Measurements from ENCODE around the gene DCST2. TPM values are rescaled to one million over a fixed set of nuclear protein-coding genes. Genes with fewer than 3 reads are reported as not detected.

The DCST2 gene
- total and polyA plus RNA-seq, 9 of the 15 experiments (the other 6 are each of a cell fraction or from before 2014, with no cell fraction given): 0.09 to 0.49 (median 0.11) TPM; not detected in 3

DNA sequence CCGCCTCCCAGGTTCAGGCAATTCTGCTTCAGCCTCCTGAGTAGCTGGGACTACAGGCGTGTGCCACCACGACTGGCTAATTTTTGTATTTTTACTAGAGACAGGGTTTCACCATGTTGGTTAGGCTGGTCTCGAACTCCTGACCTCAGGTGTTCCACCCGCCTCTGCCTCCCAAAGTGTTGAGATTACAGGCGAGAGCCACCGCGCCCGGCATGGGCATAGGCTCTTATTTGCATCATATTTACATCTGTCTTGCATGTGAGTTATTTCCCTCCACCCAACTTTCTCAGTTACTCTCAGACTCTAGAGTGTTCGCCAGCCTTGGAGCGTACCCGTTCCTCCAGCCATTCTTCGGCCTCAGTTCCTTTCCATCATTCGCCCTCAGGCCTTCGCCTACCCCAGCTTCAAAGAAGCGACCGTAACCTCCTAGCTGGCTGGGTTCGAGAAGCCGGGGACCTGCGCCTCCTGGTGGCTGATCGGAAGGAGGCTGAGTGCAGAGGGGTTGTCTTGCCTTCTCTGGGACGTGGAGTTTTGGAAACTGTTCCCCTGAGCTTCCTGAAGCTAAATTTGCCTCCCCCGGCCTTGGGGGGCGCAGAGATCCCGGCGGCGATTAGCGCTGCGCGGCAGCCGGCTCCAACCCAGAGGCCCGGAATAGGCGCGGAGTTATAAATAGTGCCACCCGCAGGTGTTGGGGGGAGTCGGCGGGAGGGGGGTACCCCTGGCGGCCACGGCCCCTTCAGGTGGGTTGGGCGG is 34.6 kb downstream of the DCST2 start (continued):
- TF ChIP-seq, protein P1, sequence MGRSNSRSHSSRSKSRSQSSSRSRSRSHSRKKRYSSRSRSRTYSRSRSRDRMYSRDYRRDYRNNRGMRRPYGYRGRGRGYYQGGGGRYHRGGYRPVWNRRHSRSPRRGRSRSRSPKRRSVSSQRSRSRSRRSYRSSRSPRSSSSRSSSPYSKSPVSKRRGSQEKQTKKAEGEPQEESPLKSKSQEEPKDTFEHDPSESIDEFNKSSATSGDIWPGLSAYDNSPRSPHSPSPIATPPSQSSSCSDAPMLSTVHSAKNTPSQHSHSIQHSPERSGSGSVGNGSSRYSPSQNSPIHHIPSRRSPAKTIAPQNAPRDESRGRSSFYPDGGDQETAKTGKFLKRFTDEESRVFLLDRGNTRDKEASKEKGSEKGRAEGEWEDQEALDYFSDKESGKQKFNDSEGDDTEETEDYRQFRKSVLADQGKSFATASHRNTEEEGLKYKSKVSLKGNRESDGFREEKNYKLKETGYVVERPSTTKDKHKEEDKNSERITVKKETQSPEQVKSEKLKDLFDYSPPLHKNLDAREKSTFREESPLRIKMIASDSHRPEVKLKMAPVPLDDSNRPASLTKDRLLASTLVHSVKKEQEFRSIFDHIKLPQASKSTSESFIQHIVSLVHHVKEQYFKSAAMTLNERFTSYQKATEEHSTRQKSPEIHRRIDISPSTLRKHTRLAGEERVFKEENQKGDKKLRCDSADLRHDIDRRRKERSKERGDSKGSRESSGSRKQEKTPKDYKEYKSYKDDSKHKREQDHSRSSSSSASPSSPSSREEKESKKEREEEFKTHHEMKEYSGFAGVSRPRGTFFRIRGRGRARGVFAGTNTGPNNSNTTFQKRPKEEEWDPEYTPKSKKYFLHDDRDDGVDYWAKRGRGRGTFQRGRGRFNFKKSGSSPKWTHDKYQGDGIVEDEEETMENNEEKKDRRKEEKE (IDR thresholded peaks at IDR 0.05; ENCODE audit: borderline replicate concordance in 1 of 2, control insufficient read depth in 1 of 2, low read depth in 2 of 2, low read length in 1 of 2): 0 out of 4 replicates have a peak, but pooled peaks of 1 of the 2 experiments have one; percentile 66
- TF ChIP-seq HDAC6 (IDR thresholded peaks at IDR 0.05; ENCODE audit: low read depth, low read length): no peak
- no peak for TF ChIP-seq ZNF778 (CRISPR knock-in tag; IDR thresholded peaks at IDR 0.05)
- no peak for TF ChIP-seq ZNF507 (tag; conservative IDR thresholded peaks at IDR 0.05)
- peak; percentile 73 for TF ChIP-seq GATA2 (CRISPR knock-in tag; IDR thresholded peaks at IDR 0.05)
- TF ChIP-seq HLTF (IDR thresholded peaks at IDR 0.05): no peak
- TF ChIP-seq ZNF76 (CRISPR knock-in tag; IDR thresholded peaks at IDR 0.05; ENCODE audit: borderline replicate concordance): no peak
- TF ChIP-seq, protein P2, sequence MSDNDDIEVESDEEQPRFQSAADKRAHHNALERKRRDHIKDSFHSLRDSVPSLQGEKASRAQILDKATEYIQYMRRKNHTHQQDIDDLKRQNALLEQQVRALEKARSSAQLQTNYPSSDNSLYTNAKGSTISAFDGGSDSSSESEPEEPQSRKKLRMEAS (CRISPR knock-in tag; IDR thresholded peaks at IDR 0.05): no peak
- TF ChIP-seq ZNF316 (IDR thresholded peaks at IDR 0.05): no peak
- no peak for TF ChIP-seq LARP7 (IDR thresholded peaks at IDR 0.05)
- no peak for TF ChIP-seq RBM14 (IDR thresholded peaks at IDR 0.05; ENCODE audit: borderline replicate concordance, insufficient read depth, low read depth, low read length)
- TF ChIP-seq EHMT2 (IDR thresholded peaks at IDR 0.05): no peak
- no peak; the same call in 1 of the 2 replicates for TF ChIP-seq GABPA (tag; conservative IDR thresholded peaks at IDR 0.05; ENCODE audit: low read depth)
- TF ChIP-seq, protein P3, sequence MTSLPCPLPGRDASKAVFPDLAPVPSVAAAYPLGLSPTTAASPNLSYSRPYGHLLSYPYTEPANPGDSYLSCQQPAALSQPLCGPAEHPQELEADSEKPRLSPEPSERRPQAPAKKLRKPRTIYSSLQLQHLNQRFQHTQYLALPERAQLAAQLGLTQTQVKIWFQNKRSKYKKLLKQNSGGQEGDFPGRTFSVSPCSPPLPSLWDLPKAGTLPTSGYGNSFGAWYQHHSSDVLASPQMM (CRISPR knock-in tag; IDR thresholded peaks at IDR 0.05): no peak
- no peak for TF ChIP-seq ZKSCAN8 (CRISPR knock-in tag; IDR thresholded peaks at IDR 0.05)
- TF ChIP-seq FOXJ2 (tag; IDR thresholded peaks at IDR 0.05): no peak
- TF ChIP-seq, protein P4, sequence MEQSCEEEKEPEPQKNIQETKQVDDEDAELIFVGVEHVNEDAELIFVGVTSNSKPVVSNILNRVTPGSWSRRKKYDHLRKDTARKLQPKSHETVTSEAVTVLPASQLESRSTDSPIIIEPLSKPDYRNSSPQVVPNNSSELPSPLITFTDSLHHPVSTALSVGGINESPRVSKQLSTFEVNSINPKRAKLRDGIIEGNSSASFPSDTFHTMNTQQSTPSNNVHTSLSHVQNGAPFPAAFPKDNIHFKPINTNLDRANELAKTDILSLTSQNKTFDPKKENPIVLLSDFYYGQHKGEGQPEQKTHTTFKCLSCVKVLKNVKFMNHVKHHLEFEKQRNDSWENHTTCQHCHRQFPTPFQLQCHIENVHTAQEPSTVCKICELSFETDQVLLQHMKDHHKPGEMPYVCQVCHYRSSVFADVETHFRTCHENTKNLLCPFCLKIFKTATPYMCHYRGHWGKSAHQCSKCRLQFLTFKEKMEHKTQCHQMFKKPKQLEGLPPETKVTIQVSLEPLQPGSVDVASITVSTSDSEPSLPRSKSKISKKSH (CRISPR knock-in tag; IDR thresholded peaks at IDR 0.05): no peak
- TF ChIP-seq, protein P5, sequence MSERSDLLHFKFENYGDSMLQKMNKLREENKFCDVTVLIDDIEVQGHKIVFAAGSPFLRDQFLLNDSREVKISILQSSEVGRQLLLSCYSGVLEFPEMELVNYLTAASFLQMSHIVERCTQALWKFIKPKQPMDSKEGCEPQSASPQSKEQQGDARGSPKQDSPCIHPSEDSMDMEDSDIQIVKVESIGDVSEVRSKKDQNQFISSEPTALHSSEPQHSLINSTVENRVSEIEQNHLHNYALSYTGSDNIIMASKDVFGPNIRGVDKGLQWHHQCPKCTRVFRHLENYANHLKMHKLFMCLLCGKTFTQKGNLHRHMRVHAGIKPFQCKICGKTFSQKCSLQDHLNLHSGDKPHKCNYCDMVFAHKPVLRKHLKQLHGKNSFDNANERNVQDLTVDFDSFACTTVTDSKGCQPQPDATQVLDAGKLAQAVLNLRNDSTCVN (CRISPR knock-in tag; IDR thresholded peaks at IDR 0.05): no peak
- TF ChIP-seq ELF4 (CRISPR knock-in tag; IDR thresholded peaks at IDR 0.05): no peak
- 0 out of 2 replicates have a peak, but pooled peaks have one; percentile 32 for TF ChIP-seq GTF2F1 (IDR thresholded peaks at IDR 0.05; ENCODE audit: low read depth, low read length)

Measured in K562 (cell line).